ENCODE measurements around the gene C1GALT1. TPM values are rescaled to one million over a fixed set of nuclear protein-coding genes. Genes with fewer than 3 reads are reported as not detected.

Gene C1GALT1
- total RNA-seq, 1 experiment from 2014 or later: 106 TPM

DNA sequence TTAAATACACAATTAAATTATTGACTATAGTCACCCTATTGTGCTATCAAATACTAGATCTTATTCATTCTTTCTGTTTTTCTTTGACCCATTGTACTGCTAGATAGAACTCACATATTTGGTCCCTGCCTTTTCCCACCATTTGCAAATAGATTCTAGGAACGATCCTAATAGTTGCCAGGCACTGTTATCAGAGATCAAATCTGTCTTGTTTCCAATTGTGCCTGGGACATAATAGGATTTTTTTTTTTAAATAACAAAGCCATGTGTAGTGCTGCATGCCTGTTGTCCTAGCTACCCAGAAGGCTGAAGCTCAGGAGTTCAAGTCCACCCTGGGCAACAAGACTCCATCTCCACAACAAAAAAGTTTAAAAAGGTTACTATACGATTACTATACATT is 72.0 kb downstream of the C1GALT1 start:
- CTCF ChIA-PET: no interaction called here
- ATAC-seq: no peak
- H3K27ac Mint-ChIP-seq: no peak overlapping the region
- H3K27me3 Mint-ChIP-seq (ENCODE audit: low read depth): no peaks in the 10 kb centered on the region
- DNase-seq (ENCODE audit: low spot score): no peak
- POLR2A ChIA-PET: no interaction called here
- no peak overlapping the region for H3K4me3 Mint-ChIP-seq
- H3K4me1 Mint-ChIP-seq: peaks cover 48% of the 10 kb centered on the region
- no peaks in the 10 kb centered on the region for H3K9me3 Mint-ChIP-seq
- TF ChIP-seq, protein P1, sequence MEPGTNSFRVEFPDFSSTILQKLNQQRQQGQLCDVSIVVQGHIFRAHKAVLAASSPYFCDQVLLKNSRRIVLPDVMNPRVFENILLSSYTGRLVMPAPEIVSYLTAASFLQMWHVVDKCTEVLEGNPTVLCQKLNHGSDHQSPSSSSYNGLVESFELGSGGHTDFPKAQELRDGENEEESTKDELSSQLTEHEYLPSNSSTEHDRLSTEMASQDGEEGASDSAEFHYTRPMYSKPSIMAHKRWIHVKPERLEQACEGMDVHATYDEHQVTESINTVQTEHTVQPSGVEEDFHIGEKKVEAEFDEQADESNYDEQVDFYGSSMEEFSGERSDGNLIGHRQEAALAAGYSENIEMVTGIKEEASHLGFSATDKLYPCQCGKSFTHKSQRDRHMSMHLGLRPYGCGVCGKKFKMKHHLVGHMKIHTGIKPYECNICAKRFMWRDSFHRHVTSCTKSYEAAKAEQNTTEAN (CRISPR knock-in tag; IDR thresholded peaks at IDR 0.05): no peak
- TF ChIP-seq ZNF416 (CRISPR knock-in tag; IDR thresholded peaks at IDR 0.05) (no peak), JUN (CRISPR knock-in tag; IDR thresholded peaks at IDR 0.05) (no peak), SMAD4 (CRISPR knock-in tag; IDR thresholded peaks at IDR 0.05) (no peak), ZNF121 (CRISPR knock-in tag; IDR thresholded peaks at IDR 0.05) (no peak), ZNF396 (CRISPR knock-in tag; IDR thresholded peaks at IDR 0.05; ENCODE audit: borderline replicate concordance) (no peak), IRF2 (CRISPR knock-in tag; IDR thresholded peaks at IDR 0.05; ENCODE audit: borderline replicate concordance, low read depth) (no peak), MXD4 (CRISPR knock-in tag; IDR thresholded peaks at IDR 0.05; ENCODE audit: borderline replicate concordance) (no peak), NR3C1 (CRISPR knock-in tag; conservative IDR thresholded peaks at IDR 0.05; ENCODE audit: low read depth) (no peak)
- TF ChIP-seq, protein P2, sequence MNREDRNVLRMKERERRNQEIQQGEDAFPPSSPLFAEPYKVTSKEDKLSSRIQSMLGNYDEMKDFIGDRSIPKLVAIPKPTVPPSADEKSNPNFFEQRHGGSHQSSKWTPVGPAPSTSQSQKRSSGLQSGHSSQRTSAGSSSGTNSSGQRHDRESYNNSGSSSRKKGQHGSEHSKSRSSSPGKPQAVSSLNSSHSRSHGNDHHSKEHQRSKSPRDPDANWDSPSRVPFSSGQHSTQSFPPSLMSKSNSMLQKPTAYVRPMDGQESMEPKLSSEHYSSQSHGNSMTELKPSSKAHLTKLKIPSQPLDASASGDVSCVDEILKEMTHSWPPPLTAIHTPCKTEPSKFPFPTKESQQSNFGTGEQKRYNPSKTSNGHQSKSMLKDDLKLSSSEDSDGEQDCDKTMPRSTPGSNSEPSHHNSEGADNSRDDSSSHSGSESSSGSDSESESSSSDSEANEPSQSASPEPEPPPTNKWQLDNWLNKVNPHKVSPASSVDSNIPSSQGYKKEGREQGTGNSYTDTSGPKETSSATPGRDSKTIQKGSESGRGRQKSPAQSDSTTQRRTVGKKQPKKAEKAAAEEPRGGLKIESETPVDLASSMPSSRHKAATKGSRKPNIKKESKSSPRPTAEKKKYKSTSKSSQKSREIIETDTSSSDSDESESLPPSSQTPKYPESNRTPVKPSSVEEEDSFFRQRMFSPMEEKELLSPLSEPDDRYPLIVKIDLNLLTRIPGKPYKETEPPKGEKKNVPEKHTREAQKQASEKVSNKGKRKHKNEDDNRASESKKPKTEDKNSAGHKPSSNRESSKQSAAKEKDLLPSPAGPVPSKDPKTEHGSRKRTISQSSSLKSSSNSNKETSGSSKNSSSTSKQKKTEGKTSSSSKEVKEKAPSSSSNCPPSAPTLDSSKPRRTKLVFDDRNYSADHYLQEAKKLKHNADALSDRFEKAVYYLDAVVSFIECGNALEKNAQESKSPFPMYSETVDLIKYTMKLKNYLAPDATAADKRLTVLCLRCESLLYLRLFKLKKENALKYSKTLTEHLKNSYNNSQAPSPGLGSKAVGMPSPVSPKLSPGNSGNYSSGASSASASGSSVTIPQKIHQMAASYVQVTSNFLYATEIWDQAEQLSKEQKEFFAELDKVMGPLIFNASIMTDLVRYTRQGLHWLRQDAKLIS (CRISPR knock-in tag; IDR thresholded peaks at IDR 0.05; ENCODE audit: borderline replicate concordance): no peak
- TF ChIP-seq, protein P3, sequence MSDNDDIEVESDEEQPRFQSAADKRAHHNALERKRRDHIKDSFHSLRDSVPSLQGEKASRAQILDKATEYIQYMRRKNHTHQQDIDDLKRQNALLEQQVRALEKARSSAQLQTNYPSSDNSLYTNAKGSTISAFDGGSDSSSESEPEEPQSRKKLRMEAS (CRISPR knock-in tag; IDR thresholded peaks at IDR 0.05): no peak
- TF ChIP-seq, protein P4, sequence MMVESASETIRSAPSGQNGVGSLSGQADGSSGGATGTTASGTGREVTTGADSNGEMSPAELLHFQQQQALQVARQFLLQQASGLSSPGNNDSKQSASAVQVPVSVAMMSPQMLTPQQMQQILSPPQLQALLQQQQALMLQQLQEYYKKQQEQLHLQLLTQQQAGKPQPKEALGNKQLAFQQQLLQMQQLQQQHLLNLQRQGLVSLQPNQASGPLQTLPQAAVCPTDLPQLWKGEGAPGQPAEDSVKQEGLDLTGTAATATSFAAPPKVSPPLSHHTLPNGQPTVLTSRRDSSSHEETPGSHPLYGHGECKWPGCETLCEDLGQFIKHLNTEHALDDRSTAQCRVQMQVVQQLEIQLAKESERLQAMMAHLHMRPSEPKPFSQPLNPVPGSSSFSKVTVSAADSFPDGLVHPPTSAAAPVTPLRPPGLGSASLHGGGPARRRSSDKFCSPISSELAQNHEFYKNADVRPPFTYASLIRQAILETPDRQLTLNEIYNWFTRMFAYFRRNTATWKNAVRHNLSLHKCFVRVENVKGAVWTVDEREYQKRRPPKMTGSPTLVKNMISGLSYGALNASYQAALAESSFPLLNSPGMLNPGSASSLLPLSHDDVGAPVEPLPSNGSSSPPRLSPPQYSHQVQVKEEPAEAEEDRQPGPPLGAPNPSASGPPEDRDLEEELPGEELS (CRISPR knock-in tag; IDR thresholded peaks at IDR 0.05): no peak
- TF ChIP-seq, protein P5, sequence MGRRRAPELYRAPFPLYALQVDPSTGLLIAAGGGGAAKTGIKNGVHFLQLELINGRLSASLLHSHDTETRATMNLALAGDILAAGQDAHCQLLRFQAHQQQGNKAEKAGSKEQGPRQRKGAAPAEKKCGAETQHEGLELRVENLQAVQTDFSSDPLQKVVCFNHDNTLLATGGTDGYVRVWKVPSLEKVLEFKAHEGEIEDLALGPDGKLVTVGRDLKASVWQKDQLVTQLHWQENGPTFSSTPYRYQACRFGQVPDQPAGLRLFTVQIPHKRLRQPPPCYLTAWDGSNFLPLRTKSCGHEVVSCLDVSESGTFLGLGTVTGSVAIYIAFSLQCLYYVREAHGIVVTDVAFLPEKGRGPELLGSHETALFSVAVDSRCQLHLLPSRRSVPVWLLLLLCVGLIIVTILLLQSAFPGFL (CRISPR knock-in tag; IDR thresholded peaks at IDR 0.05; ENCODE audit: borderline replicate concordance): no peak
- TF ChIP-seq, protein P6, sequence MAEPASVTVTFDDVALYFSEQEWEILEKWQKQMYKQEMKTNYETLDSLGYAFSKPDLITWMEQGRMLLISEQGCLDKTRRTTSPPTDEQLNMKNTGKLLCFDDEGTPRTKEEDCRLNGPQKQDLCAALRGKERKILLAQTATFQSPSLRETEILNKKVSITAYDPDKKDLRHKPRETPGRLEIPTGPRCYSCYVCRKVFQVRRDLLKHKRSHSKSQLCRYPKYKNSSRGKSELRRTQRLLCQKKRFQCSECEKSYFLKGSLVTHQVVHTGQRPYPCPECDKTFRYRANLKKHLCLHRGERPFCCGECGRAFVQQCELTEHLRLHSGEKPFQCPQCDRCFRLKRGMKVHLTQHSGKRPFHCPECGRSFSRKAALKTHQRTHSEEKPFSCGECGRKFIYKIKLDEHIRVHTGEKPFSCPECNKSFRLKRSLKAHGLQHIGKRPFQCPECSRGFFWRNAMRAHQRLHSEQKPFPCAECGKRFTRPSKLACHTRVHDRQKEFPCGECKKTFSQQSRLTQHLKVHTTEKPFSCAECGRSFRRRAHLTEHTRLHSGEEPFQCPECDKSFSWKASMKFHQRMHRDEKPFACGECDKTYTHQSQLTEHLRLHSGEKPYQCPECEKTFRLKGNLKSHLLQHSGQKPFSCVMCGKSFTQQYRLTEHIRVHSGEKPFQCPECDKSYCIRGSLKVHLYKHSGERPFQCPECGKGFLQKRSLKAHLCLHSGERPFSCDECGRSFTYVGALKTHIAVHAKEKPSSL (CRISPR knock-in tag; conservative IDR thresholded peaks at IDR 0.05): no peak
- TF ChIP-seq, protein P7, sequence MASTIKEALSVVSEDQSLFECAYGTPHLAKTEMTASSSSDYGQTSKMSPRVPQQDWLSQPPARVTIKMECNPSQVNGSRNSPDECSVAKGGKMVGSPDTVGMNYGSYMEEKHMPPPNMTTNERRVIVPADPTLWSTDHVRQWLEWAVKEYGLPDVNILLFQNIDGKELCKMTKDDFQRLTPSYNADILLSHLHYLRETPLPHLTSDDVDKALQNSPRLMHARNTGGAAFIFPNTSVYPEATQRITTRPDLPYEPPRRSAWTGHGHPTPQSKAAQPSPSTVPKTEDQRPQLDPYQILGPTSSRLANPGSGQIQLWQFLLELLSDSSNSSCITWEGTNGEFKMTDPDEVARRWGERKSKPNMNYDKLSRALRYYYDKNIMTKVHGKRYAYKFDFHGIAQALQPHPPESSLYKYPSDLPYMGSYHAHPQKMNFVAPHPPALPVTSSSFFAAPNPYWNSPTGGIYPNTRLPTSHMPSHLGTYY (CRISPR knock-in tag; IDR thresholded peaks at IDR 0.05): no peak
- TF ChIP-seq, protein P8, sequence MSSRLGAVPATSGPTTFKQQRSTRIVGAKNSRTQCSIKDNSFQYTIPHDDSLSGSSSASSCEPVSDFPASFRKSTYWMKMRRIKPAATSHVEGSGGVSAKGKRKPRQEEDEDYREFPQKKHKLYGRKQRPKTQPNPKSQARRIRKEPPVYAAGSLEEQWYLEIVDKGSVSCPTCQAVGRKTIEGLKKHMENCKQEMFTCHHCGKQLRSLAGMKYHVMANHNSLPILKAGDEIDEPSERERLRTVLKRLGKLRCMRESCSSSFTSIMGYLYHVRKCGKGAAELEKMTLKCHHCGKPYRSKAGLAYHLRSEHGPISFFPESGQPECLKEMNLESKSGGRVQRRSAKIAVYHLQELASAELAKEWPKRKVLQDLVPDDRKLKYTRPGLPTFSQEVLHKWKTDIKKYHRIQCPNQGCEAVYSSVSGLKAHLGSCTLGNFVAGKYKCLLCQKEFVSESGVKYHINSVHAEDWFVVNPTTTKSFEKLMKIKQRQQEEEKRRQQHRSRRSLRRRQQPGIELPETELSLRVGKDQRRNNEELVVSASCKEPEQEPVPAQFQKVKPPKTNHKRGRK (CRISPR knock-in tag; IDR thresholded peaks at IDR 0.05; ENCODE audit: borderline replicate concordance): no peak
- TF ChIP-seq, protein P9, sequence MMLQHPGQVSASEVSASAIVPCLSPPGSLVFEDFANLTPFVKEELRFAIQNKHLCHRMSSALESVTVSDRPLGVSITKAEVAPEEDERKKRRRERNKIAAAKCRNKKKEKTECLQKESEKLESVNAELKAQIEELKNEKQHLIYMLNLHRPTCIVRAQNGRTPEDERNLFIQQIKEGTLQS (CRISPR knock-in tag; conservative IDR thresholded peaks at IDR 0.05): no peak
- H3K36me3 Mint-ChIP-seq: peaks cover 8% of the 10 kb centered on the region

All from WTC11 (cell line).